ENCODE data around the gene PRDM12.

PRDM12 gene

GRCh38 chr9:130731355-130731754 lies 67.0 kb downstream of the PRDM12 start:
- no peak for DNase-seq

DNA sequence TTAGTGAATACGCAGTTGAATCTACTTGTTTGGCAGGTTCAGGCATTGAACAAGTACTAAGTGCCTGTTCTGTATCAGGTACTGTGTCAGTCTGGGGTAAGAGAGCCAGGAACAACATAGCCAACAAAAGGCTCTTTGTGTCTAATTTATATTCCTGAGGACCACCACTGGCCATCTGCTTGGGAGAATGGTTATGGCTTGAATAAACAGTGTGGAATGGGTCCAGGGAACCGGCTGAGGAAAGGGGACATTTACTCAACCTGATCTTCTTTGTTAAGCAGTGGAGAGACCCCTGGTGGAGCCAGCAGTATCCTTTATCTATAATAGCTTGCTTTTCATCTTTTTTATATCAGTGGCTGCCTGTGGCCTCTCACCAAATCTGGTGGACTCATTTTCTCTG lies 67.7 kb downstream of the PRDM12 start:
- DNase-seq: no peak
